K562 (cell line): ENCODE data around the gene GRIN2D. TPM values are rescaled to one million over a fixed set of nuclear protein-coding genes. Genes with fewer than 3 reads are reported as not detected.

ENCODE experiments used
- ATF3 ChIP-seq, 2 experiments: fragments of 450-650 bp in 1 of 2; sonication (generic) in 1 of 2; formaldehyde crosslinking in 1 of 2; IDR thresholded peaks in 1 of 2; conservative IDR thresholded peaks in 1 of 2; 2 replicates each; pipeline versions ENCODE4 v1.6.1 to v1.8.1; 2016 to 2023; ENCODE audit warnings: mild to moderate bottlenecking in 2 of 2, moderate library complexity in 2 of 2, inconsistent platforms in 1 of 2, missing genetic modification reagents in 1 of 2
- CBFB ChIP-seq: sonication (generic); formaldehyde crosslinking; IDR thresholded peaks from 2 replicates; pipeline ENCODE4 v1.4.0; 2020; ENCODE audit warnings: mild to moderate bottlenecking, missing genetic modification reagents
- ETS1 ChIP-seq: conservative IDR thresholded peaks from 2 replicates; pipeline ENCODE4 v1.6.1; 2011; ENCODE audit warnings: low read depth, mild to moderate bottlenecking, low read length; ENCODE audit not compliant: control insufficient read depth
- FOXK2 ChIP-seq, 2 experiments: fragments of 450-650 bp; IDR thresholded peaks in 1 of 2; conservative IDR thresholded peaks in 1 of 2; 2 replicates each; pipeline ENCODE4 v1.6.1; 2016; ENCODE audit warnings: low read depth in 2 of 2, mild to moderate bottlenecking in 1 of 2
- ILF3 ChIP-seq: fragments of 450-650 bp; IDR thresholded peaks from 2 replicates; pipeline ENCODE4 v1.6.1; 2018; ENCODE audit warnings: antibody characterized with exemption, mild to moderate bottlenecking, moderate library complexity, borderline replicate concordance
- JUN ChIP-seq, 2 experiments: sonication (generic) in 1 of 2; formaldehyde crosslinking in 1 of 2; IDR thresholded peaks; 2 replicates each; pipeline versions ENCODE4 v1.6.1 to v1.8.0; 2012 to 2022; ENCODE audit warnings: borderline replicate concordance in 2 of 2, mild to moderate bottlenecking in 2 of 2, improper control_type of control experiment in 1 of 2, low read depth in 1 of 2, low read length in 1 of 2, missing genetic modification reagents in 1 of 2
- KAT7 ChIP-seq: sonication (generic); formaldehyde crosslinking; IDR thresholded peaks from 2 replicates; pipeline ENCODE4 v1.8.0; 2022; ENCODE audit warnings: missing genetic modification reagents, mild to moderate bottlenecking, borderline replicate concordance
- MEF2D ChIP-seq: conservative IDR thresholded peaks from 2 replicates; pipeline ENCODE4 v1.6.1; 2016; ENCODE audit warnings: low read depth, missing genetic modification characterization, missing compliant biosample characterization
- MTA3 ChIP-seq: fragments of 450-650 bp; formaldehyde crosslinking; IDR thresholded peaks from 2 replicates; pipeline ENCODE4 v1.6.1; 2017; ENCODE audit warnings: mild to moderate bottlenecking, borderline replicate concordance
- NCOR1 ChIP-seq: fragments of 450-650 bp; IDR thresholded peaks from 2 replicates; pipeline ENCODE4 v1.6.1; 2016; ENCODE audit warnings: mild to moderate bottlenecking, moderate library complexity
- NFIC ChIP-seq: fragments of 450-650 bp; IDR thresholded peaks from 2 replicates; pipeline ENCODE4 v1.6.1; 2017; ENCODE audit warnings: mild to moderate bottlenecking, inconsistent platforms
- RHOXF2B ChIP-seq: fragments of 250-450 bp; sonication (Bioruptor Pico); conservative IDR thresholded peaks from 2 replicates; pipeline ENCODE4 v1.5.1; 2021
- ZNF282 ChIP-seq: sonication (generic); formaldehyde crosslinking; IDR thresholded peaks from 2 replicates; pipeline ENCODE4 v1.8.1; 2023; ENCODE audit warnings: missing genetic modification reagents
- ZNF584 ChIP-seq: fragments of 200-800 bp; sonication (Bioruptor generic); IDR thresholded peaks from 2 replicates; pipeline ENCODE4 v1.6.1; 2016; ENCODE audit warnings: low read depth, mild to moderate bottlenecking, missing genetic modification characterization, missing compliant biosample characterization
- polyA plus RNA-seq, 8 experiments: library from polyadenylated mRNA; depleted of rRNA in 4 of 8; stranded (reverse) in 5 of 8; unstranded in 3 of 8; fragments of >200 nt; fragmentation: Nextera tagmentation in 2 of 8; fragmentation: Illumina TruSeq in 1 of 8; extraction: Ambion mirVana in 2 of 8; extraction: Trizol in 1 of 8; gene quantifications; 2 replicates each; pipeline versions ENCODE4 v1.2.1 to v1.2.3, GENCODE V29; 2011 to 2014; ENCODE audit warnings: inconsistent platforms in 1 of 8, missing spikeins in 1 of 8
- total RNA-seq, 7 experiments: library from RNA; depleted of rRNA in 6 of 7; stranded (reverse); fragments of >200 nt in 6 of 7; fragmentation: Illumina TruSeq in 2 of 7; extraction: Trizol in 2 of 7; gene quantifications; 2 replicates each; pipeline versions ENCODE4 v1.2.1 to v1.2.3, GENCODE V29; 2011 to 2021; ENCODE audit warnings: low replicate concordance in 1 of 7
- TF ChIP-seq, protein P1 (sequence below): fragments of 250-450 bp; sonication (Bioruptor Pico); IDR thresholded peaks from 2 replicates; pipeline ENCODE4 v1.8.0; 2022; ENCODE audit warnings: moderate library complexity, mild to moderate bottlenecking, inconsistent platforms
- TF ChIP-seq, protein P2 (sequence below): sonication (generic); formaldehyde crosslinking; IDR thresholded peaks from 2 replicates; pipeline ENCODE4 v1.8.1; 2023; ENCODE audit warnings: mild to moderate bottlenecking, missing genetic modification reagents
- TF ChIP-seq, protein P3 (sequence below): sonication (generic); formaldehyde crosslinking; IDR thresholded peaks from 2 replicates; pipeline ENCODE4 v1.8.0; 2022; ENCODE audit warnings: missing genetic modification reagents, mild to moderate bottlenecking, moderate library complexity, borderline replicate concordance

Gene GRIN2D
- total and polyA plus RNA-seq, 9 of the 15 experiments (the other 6 are each of a cell fraction or from before 2014, with no cell fraction given) = 0.32 to 31.5 (median 1.8) TPM

DNA sequence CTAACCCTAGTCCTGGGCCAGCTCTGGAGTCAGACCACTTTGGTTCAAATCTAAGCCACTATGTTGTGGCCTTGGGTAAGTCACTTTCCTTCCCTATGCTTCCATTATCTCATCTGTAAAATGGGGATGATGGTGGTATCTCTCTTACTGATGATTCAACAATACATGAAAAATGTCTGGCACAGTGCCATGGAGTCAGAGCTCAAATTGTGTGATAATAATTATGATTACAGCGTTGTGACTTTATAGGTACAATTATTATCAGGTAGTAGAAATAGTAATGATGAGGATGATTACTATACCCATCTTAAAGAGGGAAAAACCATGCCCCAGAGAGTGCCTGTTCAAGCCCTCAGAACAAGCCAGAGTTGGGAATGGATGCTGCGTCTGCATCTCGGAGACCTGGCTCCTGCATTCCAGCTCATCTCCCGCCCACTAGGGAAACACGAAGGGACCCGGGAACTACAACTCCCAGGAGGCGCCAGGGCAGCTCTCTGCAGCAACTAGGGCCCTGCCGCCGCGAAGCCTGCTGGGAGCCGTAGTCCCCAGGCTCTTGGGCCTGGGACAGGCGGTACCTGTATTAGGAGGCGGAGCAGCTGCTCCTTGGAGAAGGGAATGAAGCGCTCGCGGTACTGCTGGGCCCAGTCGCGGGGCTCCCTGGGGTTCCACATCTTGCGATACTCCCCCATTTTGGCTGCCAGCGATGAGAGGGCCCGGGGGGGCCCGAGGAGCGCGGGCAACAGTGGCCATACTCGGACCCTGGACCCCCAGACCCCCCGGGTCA, 30.6 kb upstream of the GRIN2D start (continued):
- TF ChIP-seq, protein P1, sequence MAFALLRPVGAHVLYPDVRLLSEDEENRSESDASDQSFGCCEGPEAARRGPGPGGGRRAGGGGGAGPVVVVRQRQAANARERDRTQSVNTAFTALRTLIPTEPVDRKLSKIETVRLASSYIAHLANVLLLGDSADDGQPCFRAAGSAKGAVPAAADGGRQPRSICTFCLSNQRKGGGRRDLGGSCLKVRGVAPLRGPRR (CRISPR knock-in tag) = 0 out of 2 replicates have a peak, but pooled peaks have one; percentile 55
- no peak for TF ChIP-seq RHOXF2B (CRISPR knock-in tag)
- TF ChIP-seq ZNF282 = no peak
- TF ChIP-seq MTA3 = no peak
- TF ChIP-seq, protein P2, sequence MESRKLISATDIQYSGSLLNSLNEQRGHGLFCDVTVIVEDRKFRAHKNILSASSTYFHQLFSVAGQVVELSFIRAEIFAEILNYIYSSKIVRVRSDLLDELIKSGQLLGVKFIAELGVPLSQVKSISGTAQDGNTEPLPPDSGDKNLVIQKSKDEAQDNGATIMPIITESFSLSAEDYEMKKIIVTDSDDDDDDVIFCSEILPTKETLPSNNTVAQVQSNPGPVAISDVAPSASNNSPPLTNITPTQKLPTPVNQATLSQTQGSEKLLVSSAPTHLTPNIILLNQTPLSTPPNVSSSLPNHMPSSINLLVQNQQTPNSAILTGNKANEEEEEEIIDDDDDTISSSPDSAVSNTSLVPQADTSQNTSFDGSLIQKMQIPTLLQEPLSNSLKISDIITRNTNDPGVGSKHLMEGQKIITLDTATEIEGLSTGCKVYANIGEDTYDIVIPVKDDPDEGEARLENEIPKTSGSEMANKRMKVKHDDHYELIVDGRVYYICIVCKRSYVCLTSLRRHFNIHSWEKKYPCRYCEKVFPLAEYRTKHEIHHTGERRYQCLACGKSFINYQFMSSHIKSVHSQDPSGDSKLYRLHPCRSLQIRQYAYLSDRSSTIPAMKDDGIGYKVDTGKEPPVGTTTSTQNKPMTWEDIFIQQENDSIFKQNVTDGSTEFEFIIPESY (CRISPR knock-in tag) = peak; percentile 46
- TF ChIP-seq NCOR1 = no peak
- peak; percentile 80; the same call in 1 of the 2 replicates for TF ChIP-seq ZNF584 (CRISPR knock-in tag)
- TF ChIP-seq ETS1 = peak; percentile 99; the same call in 1 of the 2 replicates
- peak; percentile 94 for TF ChIP-seq NFIC
- TF ChIP-seq, protein P3, sequence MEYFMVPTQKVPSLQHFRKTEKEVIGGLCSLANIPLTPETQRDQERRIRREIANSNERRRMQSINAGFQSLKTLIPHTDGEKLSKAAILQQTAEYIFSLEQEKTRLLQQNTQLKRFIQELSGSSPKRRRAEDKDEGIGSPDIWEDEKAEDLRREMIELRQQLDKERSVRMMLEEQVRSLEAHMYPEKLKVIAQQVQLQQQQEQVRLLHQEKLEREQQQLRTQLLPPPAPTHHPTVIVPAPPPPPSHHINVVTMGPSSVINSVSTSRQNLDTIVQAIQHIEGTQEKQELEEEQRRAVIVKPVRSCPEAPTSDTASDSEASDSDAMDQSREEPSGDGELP (CRISPR knock-in tag) = peak; percentile 80; the same call in 1 of the 2 replicates
- TF ChIP-seq FOXK2 (conservative IDR thresholded peaks at IDR 0.05 in 1 of 2, IDR thresholded peaks at IDR 0.05 in 1 of 2; ENCODE audit: low read depth in 2 of 2) = no peak
- peak; percentile 57; the same call in 1 of the 2 replicates for TF ChIP-seq CBFB
- no peak for TF ChIP-seq ATF3 (IDR thresholded peaks at IDR 0.05)
- TF ChIP-seq ATF3 (CRISPR knock-in tag; conservative IDR thresholded peaks at IDR 0.05) = 0 out of 2 replicates have a peak, but pooled peaks have one; percentile 30
- no peak for TF ChIP-seq KAT7 (CRISPR knock-in tag)
- TF ChIP-seq MEF2D = peak; percentile 42
- 0 out of 2 replicates have a peak, but pooled peaks have one; percentile 8 for TF ChIP-seq JUN (IDR thresholded peaks at IDR 0.05; ENCODE audit: borderline replicate concordance, low read depth, low read length)
- TF ChIP-seq JUN (CRISPR knock-in tag; IDR thresholded peaks at IDR 0.05; ENCODE audit: borderline replicate concordance) = no peak
- no peak for TF ChIP-seq ILF3
